ENCODE results near the gene PAX3. TPM values are rescaled to one million over a fixed set of nuclear protein-coding genes. Genes with fewer than 3 reads are reported as not detected.

The PAX3 gene
- total RNA-seq, 1 donor from 2014 or later = 0.25 TPM

DNA sequence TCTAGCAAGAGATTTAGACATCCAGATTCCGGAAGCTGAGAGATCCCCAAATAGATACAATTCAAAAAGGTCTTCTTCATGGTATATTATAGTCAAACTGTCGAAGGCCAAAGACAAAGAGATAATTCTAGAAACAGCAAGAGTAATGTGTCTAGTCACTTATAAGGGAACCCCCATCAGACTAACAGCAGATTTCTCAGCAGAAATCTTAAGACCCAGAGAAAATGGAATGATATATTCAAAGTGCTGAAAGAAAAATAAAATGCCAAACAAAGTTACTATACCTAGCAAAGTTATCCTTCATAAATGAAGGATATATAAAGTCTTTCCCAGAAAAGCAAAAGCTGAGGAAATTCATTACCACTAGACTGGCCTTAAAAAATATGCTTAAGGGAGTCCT is 36.1 kb upstream of the PAX3 start:
- DNase-seq (ENCODE audit: low spot score in 2 of 2, unreplicated experiment in 2 of 2) = no peak
- no peak overlapping the region for H3K4me3 Mint-ChIP-seq
- TF ChIP-seq CTCF (IDR thresholded peaks at IDR 0.05; ENCODE audit: unreplicated experiment) = no peak
- peaks cover 6% of the 10 kb centered on the region for H3K36me3 Mint-ChIP-seq
- peaks cover 12% of the 10 kb centered on the region for H3K4me1 Mint-ChIP-seq
- peaks cover 20% of the 10 kb centered on the region for H3K9me3 Mint-ChIP-seq
- no peak overlapping the region for H3K27ac Mint-ChIP-seq
- H3K27me3 Mint-ChIP-seq (ENCODE audit: low read depth) = peaks cover 2% of the 10 kb centered on the region

- no peak for TF ChIP-seq CTCF (IDR thresholded peaks at IDR 0.05; ENCODE audit: unreplicated experiment)
- Mint-ChIP-seq H3K4me1 (peaks cover 12% of the 10 kb centered on the region), H3K4me3 (no peak overlapping the region), H3K27ac (no peak overlapping the region), H3K36me3 (peaks cover 6% of the 10 kb centered on the region), H3K27me3 (ENCODE audit: low read depth) (peaks cover 4% of the 10 kb centered on the region), H3K9me3 (peaks cover 20% of the 10 kb centered on the region)
- no peak for DNase-seq (ENCODE audit: low spot score in 2 of 2, unreplicated experiment in 2 of 2)
These were observed 34.6 kb upstream of the PAX3 start for GRCh38 chr2:222333397-222333796.

- no peak for TF ChIP-seq CTCF (IDR thresholded peaks at IDR 0.05; ENCODE audit: unreplicated experiment)
- H3K4me3 Mint-ChIP-seq = no peak overlapping the region
These were observed 33.3 kb upstream of the PAX3 start for GRCh38 chr2:222332116-222332515.

DNA sequence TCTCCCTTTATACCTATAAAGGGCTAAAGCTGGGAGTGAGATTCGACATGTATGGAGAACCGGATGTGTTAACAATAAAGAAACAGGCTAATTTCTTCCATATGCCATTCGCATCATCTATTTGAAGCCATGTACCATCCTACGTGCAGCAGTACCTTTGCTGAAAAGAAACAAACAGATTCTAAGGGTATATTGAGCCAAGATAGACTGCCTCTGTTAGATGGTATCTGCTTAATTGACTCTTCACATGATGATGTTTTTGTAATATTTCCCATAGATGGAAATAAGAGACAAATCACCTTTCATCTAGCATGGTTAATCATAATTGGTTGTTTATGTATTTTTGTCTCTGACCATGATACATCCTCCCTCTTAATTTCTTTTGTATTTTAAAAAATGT is 32.1 kb upstream of the PAX3 start:
- peaks cover 24% of the 10 kb centered on the region for H3K27me3 Mint-ChIP-seq (ENCODE audit: low read depth)
- no peak overlapping the region for H3K27ac Mint-ChIP-seq
- peaks cover 20% of the 10 kb centered on the region for H3K9me3 Mint-ChIP-seq
- peaks cover 3% of the 10 kb centered on the region for H3K4me1 Mint-ChIP-seq
- no peak overlapping the region for H3K4me3 Mint-ChIP-seq
- DNase-seq (ENCODE audit: low spot score in 2 of 2, unreplicated experiment in 2 of 2) = no peak
- no peak for TF ChIP-seq CTCF (IDR thresholded peaks at IDR 0.05; ENCODE audit: unreplicated experiment)
- peaks cover 6% of the 10 kb centered on the region for H3K36me3 Mint-ChIP-seq

More at GRCh38 chr2:222332116-222332515, 33.3 kb upstream of the PAX3 start:
- peaks cover 20% of the 10 kb centered on the region for H3K9me3 Mint-ChIP-seq
- H3K27me3 Mint-ChIP-seq (ENCODE audit: low read depth) = peaks cover 12% of the 10 kb centered on the region
- no peak overlapping the region for H3K27ac Mint-ChIP-seq
- H3K4me1 Mint-ChIP-seq = peaks cover 6% of the 10 kb centered on the region
- no peak for DNase-seq (ENCODE audit: low spot score in 2 of 2, unreplicated experiment in 2 of 2)
- H3K36me3 Mint-ChIP-seq = peaks cover 6% of the 10 kb centered on the region

GRCh38 chr2:222322236-222322635 is 23.4 kb upstream of the PAX3 start:
- Mint-ChIP-seq H3K27me3 (ENCODE audit: low read depth) (peaks cover 80% of the 10 kb centered on the region), H3K4me3 (no peak overlapping the region)
- no peak for DNase-seq (ENCODE audit: low spot score in 2 of 2, unreplicated experiment in 2 of 2)

More at GRCh38 chr2:222322236-222322635, 23.4 kb upstream of the PAX3 start:
- no peaks in the 10 kb centered on the region for H3K9me3 Mint-ChIP-seq
- no peaks in the 10 kb centered on the region for H3K36me3 Mint-ChIP-seq
- peaks cover 13% of the 10 kb centered on the region for H3K4me1 Mint-ChIP-seq
- H3K27ac Mint-ChIP-seq = no peak overlapping the region
- TF ChIP-seq CTCF (IDR thresholded peaks at IDR 0.05; ENCODE audit: unreplicated experiment) = no peak

Measured in mesothelial cell of epicardium (in vitro differentiated cells).